GM10847 (cell line): ENCODE results near the gene IGSF21.

ENCODE experiments used
- POLR2A ChIP-seq: IDR thresholded peaks from 2 replicates; pipeline ENCODE4 v1.6.1; 2011; ENCODE audit not compliant: insufficient read length; ENCODE audit errors: extremely low read depth

The IGSF21 gene

DNA sequence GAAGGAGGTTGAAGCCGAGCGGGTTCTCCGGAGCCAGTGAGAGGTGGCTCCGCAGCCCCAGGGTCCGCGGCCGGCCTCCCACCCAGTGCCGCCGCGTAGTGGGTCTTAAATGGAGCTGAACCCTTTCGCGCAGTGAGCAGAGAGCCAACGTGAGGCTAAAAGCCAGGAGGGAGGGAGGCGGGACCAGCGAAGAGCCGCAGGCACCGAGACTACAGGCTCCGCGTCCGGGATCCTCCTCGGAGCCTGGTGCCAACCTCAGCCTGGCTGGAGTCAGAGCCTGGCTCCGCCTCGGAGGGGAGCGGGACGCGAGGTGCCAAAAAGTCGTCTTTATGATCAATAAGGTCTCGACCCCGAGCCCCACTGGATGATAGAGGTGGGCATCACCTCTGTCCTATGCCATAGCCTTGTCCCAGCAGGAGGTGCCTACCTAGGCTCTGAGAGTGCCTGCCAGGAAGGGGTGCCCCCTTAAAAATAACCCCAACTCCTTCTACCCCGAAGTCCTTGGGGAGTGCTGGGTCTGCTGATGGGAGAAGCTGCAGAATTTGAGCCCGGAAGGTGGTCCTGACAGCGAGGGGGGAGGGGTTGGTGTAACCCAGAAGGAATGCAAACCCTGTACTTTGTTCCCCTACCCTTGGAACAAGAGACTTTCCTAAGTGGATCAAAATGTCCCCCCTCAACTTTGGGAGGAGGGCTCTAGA lies 1.6 kb downstream of the IGSF21 start:
- TF ChIP-seq POLR2A = no peak

DNA sequence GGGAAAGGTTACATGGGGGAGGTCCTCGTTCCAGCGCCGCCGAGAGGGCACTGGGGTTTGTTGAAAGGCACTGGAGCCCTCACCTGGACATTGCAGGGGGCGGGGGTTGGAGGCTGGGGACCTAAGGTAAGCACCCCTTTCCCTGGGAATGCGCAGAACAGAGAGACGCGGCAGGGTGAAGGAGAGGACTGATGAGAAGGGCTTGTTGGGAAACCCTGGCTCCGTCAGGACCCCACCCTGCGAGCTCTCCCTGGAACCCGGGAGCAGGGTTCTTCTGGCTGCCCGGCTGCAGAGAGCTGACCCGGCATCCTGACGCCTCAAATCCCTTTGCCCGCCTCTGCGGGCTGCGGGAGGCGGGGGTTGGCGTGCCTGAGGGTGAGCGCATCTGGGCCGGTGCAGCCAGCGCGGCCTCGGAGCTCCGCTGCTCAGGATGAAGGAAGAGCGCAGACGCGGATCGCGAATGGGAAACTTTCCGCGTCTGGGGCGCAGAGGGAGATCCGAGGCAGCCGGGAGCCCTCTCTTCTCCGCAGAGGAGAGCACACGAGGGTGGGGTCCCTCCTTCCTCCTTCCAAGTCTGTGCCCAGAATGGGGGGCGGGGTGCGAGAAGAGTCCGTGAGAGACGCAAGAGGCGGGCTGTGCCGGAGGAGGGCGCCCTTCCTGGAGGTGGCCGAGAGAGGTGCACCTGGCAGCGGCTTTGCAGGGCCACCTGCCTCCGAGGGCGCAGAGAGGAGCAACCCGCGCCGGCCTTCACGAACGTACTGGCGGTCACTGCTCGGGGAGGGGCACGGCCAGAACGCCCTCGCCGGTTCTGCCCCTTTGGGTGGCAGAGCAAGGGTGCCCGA lies 2.4 kb downstream of the IGSF21 start:
- TF ChIP-seq POLR2A = no peak

GRCh38 chr1:18110598-18110939 lies 3.0 kb downstream of the IGSF21 start:
- no peak for TF ChIP-seq POLR2A

GRCh38 chr1:18110968-18111367 lies 3.4 kb downstream of the IGSF21 start:
- no peak for TF ChIP-seq POLR2A

- no peak for TF ChIP-seq POLR2A
Measured at GRCh38 chr1:18111605-18112297, 4.2 kb downstream of the IGSF21 start.

- no peak for TF ChIP-seq POLR2A
Measured at GRCh38 chr1:18112611-18113010, 5.0 kb downstream of the IGSF21 start.

- TF ChIP-seq POLR2A = no peak
Measured at GRCh38 chr1:18114726-18115410, 7.3 kb downstream of the IGSF21 start.

GRCh38 chr1:18116777-18117176 lies 9.2 kb downstream of the IGSF21 start:
- no peak for TF ChIP-seq POLR2A

DNA sequence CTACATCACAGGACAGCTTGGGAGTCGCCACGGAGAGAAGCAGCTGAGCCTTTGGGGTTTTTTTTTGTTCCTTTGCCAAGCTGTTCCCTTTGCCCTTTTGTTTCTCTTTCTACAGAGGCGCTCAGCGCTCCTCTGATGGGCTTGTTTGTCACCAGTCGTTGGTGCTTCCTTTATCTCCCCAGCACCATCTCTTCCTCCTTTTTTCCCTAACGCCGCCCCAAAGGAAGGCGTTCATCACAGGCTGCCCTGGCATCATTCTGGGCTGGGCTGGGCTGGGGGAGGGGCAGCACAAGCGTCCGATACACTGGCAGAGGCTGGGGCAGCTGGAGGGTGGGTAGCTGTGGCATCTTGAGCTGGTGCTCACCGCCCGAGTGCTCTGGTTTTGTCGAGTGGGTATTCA lies 10.5 kb downstream of the IGSF21 start:
- TF ChIP-seq POLR2A = no peak

DNA sequence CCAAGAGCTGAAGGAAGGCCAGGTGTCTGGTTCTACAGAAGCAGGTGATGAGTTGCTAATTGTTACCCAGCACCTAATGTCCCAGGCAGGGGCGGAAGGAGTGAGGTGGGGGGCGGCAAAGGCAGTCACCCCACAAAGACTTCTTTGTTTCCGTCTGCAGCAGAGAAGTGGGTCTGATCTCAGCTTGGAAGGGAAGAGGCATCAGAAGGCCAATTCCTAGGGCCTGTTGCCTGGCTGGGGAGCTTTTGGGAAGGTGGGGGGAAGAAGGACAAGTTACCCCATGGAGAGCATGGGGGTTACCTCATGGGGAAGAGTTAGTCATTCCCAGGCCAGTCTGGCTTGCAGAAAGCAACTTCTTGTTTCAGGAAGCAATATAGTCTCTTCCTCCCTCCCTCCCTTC lies 10.9 kb downstream of the IGSF21 start:
- no peak for TF ChIP-seq POLR2A

DNA sequence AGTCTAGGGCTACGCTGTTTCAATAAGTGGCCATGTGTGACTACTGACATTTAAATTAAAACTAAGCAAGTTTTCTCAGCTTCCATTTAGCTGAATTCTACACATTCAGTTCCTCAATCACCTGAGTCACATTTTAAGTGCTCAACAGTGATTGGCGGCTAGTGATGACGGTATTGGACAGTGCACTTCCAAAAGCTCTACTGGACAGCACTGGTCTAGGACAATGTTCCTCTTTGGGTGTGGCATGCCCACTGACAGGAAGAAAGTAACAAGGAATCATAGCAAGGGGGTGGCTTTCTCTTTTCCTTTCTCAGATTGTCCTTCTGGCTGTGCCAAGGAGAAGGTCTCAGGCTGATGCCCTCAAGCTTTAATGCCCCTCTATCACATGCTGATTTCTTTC lies 11.7 kb downstream of the IGSF21 start:
- no peak for TF ChIP-seq POLR2A

DNA sequence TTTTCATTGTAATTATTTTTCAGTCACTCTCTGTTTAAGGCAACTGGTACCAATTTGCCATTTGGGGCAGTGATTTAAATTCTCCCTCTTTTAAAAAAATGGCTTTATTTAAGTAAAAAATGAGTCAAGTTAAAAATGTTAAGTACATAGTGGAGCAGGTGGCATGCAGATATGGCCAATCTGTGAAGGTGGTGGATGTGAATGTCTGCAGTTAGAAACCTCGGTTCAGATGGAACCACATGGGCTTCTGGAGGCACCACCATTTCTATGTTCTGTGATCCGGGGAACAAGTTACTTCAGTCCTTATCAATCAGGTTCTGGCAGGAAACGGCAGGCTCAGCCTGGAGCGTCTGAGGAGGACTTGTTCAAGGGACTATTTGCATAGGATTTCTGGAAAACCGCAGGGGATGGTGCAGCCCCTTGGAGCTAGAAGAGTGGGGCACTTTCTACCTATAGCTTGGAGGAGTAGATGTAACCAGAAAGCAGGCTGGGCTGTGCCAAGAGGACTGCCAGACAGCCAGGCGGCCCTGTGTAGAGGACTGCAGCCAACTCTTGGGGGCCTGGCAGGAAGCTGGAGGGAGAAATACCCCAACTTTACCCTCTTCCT lies 12.3 kb downstream of the IGSF21 start:
- no peak for TF ChIP-seq POLR2A

DNA sequence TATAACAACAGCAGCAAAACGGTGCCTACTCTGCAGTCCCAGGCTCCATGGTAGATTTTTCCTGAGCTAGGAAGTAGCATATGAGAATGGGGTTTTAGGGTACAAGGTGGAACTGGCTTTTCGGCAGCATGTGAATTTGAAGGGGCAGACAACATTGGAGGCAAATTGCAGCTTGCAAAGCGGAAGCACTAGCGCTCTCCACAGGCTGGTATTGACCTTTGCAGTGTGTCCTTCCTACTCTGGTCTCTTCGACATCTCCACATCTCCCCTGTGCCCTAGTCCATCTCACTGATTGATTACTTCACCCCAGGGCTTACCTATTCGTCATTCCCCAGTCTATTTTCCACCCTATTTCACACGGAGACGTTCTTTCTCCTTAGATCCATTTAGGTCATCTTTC lies 13.0 kb downstream of the IGSF21 start:
- no peak for TF ChIP-seq POLR2A

GRCh38 chr1:18121072-18121820 lies 13.6 kb downstream of the IGSF21 start:
- TF ChIP-seq POLR2A = no peak
